GM18526 (cell line): ENCODE results near the gene SHLD3.

Source experiments
- POLR2A ChIP-seq: IDR thresholded peaks from 3 replicates; pipeline ENCODE4 v1.6.1; 2011; ENCODE audit not compliant: insufficient read length; ENCODE audit errors: extremely low read depth

The SHLD3 gene

DNA sequence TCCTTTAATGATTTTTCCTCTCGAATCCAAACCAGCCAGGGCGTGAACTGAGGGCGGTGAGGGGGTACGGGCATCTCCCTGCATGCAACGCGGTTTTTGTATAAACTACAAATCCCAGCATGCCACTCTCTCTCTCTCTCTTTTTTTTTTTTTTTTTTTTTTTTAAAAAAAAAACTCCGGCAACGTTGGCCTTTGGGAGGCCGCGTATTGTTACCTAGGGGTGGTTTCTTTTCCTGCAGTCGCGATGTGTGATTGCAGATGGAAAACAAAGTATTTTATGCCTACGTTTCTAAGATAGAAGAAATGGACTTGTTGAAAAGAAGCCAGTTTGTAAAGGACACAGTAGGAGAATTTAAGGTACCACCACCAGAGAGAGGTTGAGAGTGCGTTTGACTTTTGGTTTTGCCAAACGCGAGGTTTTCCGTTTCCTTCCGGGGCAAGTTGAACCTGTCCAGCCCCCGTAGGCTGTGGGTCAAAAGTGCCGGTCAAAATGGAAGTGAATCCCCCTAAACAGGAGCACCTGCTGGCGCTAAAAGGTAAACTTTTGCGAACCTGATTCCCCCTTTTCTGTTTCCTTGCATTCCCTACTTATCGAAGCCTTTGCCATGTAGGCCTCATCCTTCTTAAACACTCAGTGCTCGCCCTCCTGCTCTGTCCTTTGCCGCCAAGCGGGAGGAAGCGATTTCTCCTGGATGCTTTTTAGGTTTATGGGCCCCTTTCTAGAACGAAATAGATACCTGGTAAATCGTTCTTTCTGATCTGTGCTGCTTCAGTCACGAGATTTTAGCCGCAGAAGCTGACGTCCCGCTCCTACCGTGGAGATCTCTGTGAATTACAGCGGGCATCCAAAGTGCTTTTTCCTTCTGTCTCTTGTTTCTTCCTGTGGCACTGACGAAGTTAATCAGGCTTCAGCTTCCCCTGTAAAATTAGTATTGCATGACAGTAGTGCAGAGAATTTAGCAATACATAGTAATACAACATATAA lies at the start of gene SHLD3, which contains the start of gene TRAPPC13:
Gene SHLD3, plus strand, starts transcription at position 457 of the 985 bp plus-strand sequence. CDS start 4,561 bp downstream, outside the sequence.
Gene TRAPPC13, plus strand, starts transcription at position 457 of the 985 bp plus-strand sequence. Its CDS starts 34 bp downstream, at position 491.
- no peak for TF ChIP-seq POLR2A

DNA sequence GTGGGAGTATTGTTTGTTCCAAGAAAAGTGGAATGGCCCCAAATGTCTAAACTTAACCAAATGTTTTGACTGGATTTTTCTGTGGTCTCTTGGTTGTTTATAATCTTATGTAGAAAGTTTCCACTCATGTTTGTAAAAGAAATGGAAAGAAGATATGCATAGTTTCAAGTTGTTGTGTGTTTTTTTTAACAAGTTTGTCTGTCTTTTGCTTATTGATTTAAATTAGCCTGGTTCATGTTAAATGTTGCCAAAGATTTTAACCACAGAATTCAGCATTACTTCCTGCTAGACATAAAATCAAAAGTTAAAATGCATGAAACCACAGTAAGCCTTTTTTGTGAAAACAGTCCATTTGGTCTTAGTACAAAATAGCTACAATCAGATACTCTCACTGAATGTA lies 47.7 kb upstream of the SHLD3 start:
- no peak for TF ChIP-seq POLR2A

- no peak for TF ChIP-seq POLR2A
Observed at GRCh38 chr5:65588694-65589093, 36.1 kb upstream of the SHLD3 start.

- no peak for TF ChIP-seq POLR2A
Observed at GRCh38 chr5:65611524-65611923, 13.3 kb upstream of the SHLD3 start.

DNA sequence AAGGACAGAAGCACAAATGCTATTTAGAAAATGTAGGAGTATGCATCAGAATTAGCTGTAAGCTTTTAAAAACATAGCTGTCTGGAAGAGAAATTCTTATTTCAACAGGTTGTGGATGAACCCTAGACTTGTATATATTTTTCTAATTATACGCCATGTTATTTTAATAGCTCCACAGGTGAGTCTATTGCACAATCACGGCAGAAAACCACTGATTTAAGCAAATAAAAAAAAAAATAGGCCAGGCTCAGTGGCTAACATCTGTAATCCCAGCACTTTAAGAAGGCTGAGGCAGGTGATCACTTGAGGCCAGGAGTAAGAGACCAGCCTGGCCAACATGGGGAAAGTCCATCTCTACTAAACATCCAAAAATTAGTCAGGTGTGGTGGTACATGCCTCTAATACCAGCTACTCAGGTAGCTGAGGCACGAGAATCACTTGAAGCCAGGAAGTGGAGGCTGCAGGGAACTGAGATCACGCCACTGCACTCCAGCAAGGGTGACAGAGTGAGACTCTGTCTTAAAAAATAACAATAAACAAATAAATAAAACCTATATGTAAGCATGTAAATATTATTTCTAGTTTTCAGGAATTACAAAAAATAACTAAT lies 12.4 kb upstream of the SHLD3 start:
- TF ChIP-seq POLR2A = no peak

DNA sequence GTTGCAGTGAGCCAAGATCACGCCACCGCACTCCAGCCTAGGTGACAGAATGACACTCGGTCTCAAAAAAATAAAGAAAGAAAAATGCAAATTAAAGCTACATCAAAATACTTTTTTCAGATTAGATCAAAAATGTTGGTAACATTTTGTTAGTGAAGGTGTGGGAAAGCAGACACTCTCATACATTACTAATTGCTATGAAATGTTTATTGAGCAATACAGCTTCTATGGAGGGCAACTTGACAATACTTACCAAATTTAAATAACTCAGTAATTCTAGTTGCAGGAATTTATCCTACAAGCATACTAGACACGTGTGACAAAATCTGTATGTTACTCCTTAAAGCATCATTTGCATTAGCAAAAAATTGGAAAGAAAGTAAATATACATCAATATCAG lies 4.8 kb upstream of the SHLD3 start:
- no peak for TF ChIP-seq POLR2A

- no peak for TF ChIP-seq POLR2A
Observed at GRCh38 chr5:65623482-65623881, 1.3 kb upstream of the SHLD3 start.

GRCh38 chr5:65624025-65624570 lies 729 bp upstream of the SHLD3 start, which contains the start of gene TRIM23:
Gene TRIM23 (minus strand): TSS chr5:65624333. CDS start chr5:65624274, 59 bp downstream.
- peak; percentile 70 for TF ChIP-seq POLR2A

DNA sequence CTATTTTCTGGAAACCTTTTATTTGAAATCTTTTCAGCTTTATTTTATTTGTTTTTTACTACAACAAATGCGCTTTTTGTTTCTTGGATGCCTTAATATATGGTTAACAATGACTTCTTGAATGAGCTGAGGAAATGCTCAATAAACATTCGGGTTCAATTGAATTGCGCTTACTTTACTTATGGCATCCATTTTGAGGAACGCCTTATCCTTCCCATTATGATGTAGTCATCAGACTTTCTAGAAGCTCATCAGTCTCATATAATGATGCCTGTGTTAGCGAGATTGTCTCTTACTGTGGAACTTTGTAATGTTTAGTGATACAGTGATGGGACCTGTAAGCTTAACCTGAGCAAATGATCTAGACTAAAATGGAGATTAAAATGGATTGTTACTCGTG lies 916 bp downstream of the SHLD3 start:
- no peak for TF ChIP-seq POLR2A

- no peak for TF ChIP-seq POLR2A
Observed at GRCh38 chr5:65630981-65631380, 6.2 kb downstream of the SHLD3 start.

DNA sequence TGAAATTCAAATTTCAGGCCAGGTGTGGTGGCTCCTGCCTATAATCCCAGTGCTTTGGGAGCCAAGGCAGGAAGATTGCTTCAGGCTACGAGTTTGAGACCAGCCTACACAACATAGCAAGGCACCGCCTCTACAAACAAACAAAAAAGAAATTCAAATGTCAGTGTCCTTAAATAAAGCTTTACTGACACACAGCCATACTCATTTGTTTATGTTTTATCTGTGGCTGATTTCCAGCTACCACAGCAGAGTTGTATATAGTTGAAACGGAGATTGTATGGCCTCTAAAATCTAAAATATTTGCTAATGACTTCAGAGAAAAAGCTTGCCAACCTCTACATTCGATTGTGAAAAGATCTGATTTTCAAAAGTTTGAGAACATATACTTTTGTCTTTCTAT lies 15.4 kb downstream of the SHLD3 start:
- TF ChIP-seq POLR2A = no peak

DNA sequence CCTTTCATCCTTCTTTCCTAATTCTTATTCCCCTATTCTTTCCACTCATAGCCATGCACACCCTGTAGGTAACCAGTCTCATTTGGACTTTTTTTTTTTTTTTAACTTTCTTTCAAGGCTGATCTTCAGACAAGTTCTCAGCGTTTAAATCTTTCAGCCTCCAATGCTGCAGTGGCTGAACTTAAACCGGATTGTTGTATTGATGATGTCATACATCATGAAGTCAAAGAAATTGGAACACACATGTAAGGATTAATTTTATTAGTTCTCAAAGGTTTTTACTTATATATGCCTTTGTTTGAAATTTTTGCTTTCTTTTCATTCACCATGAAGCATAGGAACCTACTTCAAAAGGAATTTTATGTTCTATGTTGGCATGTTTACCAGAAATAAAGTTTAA lies 22.1 kb downstream of the SHLD3 start:
- TF ChIP-seq POLR2A = no peak

- TF ChIP-seq POLR2A = no peak
Observed at GRCh38 chr5:65647941-65648340, 23.1 kb downstream of the SHLD3 start.

DNA sequence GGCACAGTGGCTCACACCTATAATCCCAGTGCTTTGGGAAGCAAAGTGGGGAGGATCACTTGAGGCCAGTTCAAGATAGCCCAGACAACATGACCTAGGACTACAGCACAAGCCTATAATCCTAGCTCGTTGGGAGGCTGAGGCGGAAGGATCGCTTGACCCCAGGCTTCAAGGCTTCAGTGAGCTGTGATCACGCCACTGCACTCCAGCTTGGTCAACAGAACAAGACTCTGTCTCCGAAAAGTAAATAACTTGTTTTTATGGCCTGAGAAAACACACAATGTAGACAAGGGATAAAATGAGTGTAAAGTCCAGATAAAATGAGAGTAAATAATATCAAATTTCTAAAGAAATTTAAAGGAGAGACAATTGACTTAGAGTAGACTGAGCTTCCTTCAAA lies 26.3 kb downstream of the SHLD3 start:
- TF ChIP-seq POLR2A = no peak

DNA sequence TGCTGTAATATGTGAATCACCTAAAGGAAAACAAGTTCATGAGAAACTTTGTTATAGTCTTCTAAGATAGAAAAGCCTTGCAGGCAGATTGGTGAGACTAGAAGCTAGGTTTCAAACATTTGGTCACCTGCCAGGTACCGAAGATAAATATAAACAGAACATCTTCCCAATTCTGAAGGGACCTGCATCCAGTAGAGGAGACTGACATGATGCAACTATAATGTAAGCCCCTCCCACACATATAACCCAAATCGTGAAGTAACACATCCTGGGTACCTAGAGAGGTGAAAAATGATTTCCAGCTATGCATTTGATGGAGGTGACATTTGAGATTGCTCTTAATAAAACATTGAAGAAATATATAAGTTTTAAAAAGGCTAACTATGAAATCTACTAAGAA lies 29.9 kb downstream of the SHLD3 start:
- TF ChIP-seq POLR2A = no peak
